Measurements from ENCODE around the gene BABAM1.

- TF ChIP-seq HMGA2 (CRISPR knock-in tag; IDR thresholded peaks at IDR 0.05) (no peak), KAT7 (CRISPR knock-in tag; IDR thresholded peaks at IDR 0.05; ENCODE audit: borderline replicate concordance) (no peak)
These were observed 56.7 kb downstream of the BABAM1 start for GRCh38 chr19:17323964-17324332.

Measured in WTC11 (cell line).